ENCODE data around the gene CCND2. TPM values are rescaled to one million over a fixed set of nuclear protein-coding genes. Genes with fewer than 3 reads are reported as not detected.

Gene CCND2
- total and polyA plus RNA-seq, 2 experiments from 2014 or later, result 75.6 to 224 TPM

- TF ChIP-seq REST (IDR thresholded peaks at IDR 0.05; ENCODE audit: unreplicated experiment), result no peak
- no peak for TF ChIP-seq NANOG (IDR thresholded peaks at IDR 0.05; ENCODE audit: borderline replicate concordance)
- TF ChIP-seq CTCF (conservative IDR thresholded peaks at IDR 0.05; ENCODE audit: low read depth in 2 of 2), result no peak
- TF ChIP-seq ETS1 (IDR thresholded peaks at IDR 0.05), result no peak
- no peak for TF ChIP-seq ZNF114 (CRISPR knock-in tag; IDR thresholded peaks at IDR 0.05)
- TF ChIP-seq CREB1 (CRISPR knock-in tag; IDR thresholded peaks at IDR 0.05; ENCODE audit: low read depth), result no peak
Measured at GRCh38 chr12:4240981-4241380, 32.6 kb upstream of the CCND2 start (continued).

GRCh38 chr12:4241592-4241991, 32.0 kb upstream of the CCND2 start:
- Histone ChIP-seq H3F3A (replicated peaks; ENCODE audit: low read depth) (no peaks in the 10 kb centered on the region; the same call in 1 of the 2 replicates), H3K27me3 (ENCODE audit: insufficient read depth) (no peaks in the 10 kb centered on the region), H4K20me1 (replicated peaks; ENCODE audit: insufficient read depth) (no peaks in the 10 kb centered on the region), H2AFZ (no peak overlapping the region), H3K4me3 (no peak overlapping the region), H3K36me3 (ENCODE audit: insufficient read depth) (no peaks in the 10 kb centered on the region), H3K4me2 (no peak overlapping the region), H3K79me2 (replicated peaks; ENCODE audit: insufficient read depth) (peaks cover 38% of the 10 kb centered on the region), H3K9me2 (ENCODE audit: insufficient read depth) (no peaks in the 10 kb centered on the region), H3K4me1 (ENCODE audit: insufficient read depth) (peaks cover 15% of the 10 kb centered on the region), H3K27ac (ENCODE audit: low read depth) (no peak overlapping the region)
- ATAC-seq (no peak), DNase-seq (ENCODE audit: low spot score) (no peak)
- TF ChIP-seq POLR2AphosphoS5 (IDR thresholded peaks at IDR 0.05; ENCODE audit: low read depth), result no peak
- TF ChIP-seq ZNF114 (CRISPR knock-in tag; IDR thresholded peaks at IDR 0.05), result no peak
- no peak for TF ChIP-seq EZH2 (IDR thresholded peaks at IDR 0.05; ENCODE audit: low read depth, unreplicated experiment)
- no peak overlapping the region for H3K4me3 Mint-ChIP-seq
- peaks cover 15% of the 10 kb centered on the region for H3K27me3 Mint-ChIP-seq (ENCODE audit: insufficient read depth, low read depth, poor library complexity)
- no peak overlapping the region for H3K27ac Mint-ChIP-seq
- no peaks in the 10 kb centered on the region; the same call in 1 of the 3 replicates for H3K9me3 Mint-ChIP-seq
- peaks cover 35% of the 10 kb centered on the region for H3K4me1 Mint-ChIP-seq
- peaks cover 3% of the 10 kb centered on the region; the same call in 1 of the 3 replicates for H3K36me3 Mint-ChIP-seq (ENCODE audit: low read depth)
